HG03108 (cell line): Measurements from ENCODE around the gene SUMO4.
"Not testable (repeated sequence)": the region's sequence is repeated elsewhere in the genome, so short reads cannot be mapped to it uniquely, and the experiment has no call there.

Experiments
- ATAC-seq: cut with Tn5 transposase; IDR thresholded peaks from one replicate; pipeline ENCODE4 v1.9.1; 2021; ENCODE audit warnings: moderate library complexity; ENCODE audit not compliant: unreplicated experiment

The SUMO4 gene

DNA sequence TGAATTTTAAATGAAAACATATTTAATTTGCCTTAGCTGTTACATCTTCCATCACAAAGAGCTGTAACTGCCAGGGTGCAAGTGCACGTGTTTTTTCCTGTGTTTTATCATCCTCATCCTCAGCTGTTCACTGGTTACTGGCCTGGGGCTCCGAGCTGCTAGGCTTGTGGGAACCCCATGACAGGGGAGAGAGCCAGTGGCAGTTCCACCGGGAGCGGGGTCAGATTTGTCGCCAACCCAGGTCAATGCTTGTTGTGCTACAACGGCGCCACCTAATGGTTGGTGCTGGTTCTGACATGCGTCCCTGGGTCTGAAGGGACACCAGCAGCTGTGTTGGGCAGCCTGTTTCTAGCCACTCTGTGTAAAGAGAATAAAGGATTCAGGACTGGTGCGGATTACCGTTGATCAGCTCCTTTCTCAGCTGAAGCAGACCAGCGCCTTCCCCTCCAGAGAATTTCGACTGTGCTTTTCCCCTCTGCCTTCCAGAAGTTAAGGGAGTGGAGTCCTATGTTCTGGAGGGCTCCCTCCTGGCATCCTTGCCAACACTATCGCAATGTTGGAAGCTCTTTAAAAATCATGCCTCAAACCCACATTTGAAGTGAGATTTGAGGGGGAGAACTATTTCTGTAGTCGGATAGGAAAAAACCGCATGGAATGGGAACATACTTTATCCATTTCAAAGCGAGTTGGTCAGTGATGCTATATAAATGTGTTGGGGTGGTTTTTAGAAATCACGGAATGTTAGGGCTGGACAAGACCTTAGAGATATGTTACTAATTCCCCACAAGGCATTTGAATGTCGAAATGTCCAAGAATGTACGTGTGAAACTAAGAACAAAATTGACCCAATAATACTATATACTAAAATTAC is 32.1 kb downstream of the SUMO4 start:
- peak; percentile 82 for ATAC-seq

DNA sequence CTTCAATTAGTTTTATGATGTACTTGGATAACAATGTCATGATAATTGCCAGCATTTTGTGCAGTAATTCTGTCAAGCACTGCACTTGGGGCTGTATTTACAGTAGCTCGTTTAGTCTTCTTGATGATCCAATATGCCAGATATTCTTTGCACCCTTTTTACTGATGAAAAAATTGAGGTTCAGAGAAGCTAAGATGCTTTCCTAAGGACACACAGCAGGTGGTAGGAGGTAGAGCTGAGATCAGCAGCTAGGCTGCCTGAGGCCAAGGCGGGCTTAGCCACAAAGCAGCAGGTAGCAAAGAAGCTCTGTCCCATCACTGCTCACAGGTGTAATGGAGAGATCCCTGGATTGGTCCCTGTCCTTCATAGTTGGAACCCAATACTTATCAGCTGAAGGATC is 33.3 kb downstream of the SUMO4 start:
- no peak for ATAC-seq

DNA sequence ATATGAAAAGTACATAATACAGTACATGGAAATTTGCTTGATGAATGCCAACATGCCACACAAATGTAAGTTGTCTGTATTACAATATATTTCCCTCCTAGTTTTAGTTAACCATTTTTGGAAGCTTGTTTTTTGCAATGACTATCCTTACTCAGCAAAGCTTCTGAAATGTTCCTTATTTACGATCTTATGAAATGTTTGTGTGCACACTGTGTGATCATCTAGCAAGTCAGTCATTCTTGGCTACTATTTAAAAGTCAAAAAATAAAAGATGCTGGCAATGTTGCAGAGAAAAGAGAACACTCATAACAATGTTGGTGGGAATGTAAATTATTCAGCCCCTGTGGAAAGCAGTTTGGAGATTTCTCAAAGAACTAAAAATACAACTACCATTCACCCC is 33.8 kb downstream of the SUMO4 start:
- ATAC-seq = no peak

GRCh38 chr6:149435919-149436586 is 36.0 kb downstream of the SUMO4 start:
- ATAC-seq = no peak

DNA sequence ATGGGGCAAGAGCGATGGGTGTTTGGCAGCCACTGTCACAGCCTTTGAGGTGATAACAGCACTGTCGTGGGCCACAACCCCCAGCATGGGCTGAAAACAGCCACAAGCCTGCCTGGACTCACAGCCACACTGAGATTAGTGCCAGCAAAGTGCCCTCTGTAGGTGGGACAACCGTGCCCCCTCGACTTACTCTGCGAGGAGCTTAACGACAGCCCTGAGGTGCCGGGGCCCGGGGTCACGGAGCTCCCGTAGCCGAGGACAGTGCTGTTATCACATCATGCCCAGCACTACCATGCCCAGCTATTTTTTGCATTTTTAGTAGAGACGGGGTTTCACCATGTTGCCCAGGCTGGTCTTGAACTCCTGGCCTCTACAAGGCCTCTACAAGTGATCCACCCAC is 36.6 kb downstream of the SUMO4 start:
- no peak for ATAC-seq

- ATAC-seq = no peak
These were observed 37.1 kb downstream of the SUMO4 start for GRCh38 chr6:149437212-149437611.

- no peak for ATAC-seq
These were observed 38.8 kb downstream of the SUMO4 start for GRCh38 chr6:149438855-149439254.

DNA sequence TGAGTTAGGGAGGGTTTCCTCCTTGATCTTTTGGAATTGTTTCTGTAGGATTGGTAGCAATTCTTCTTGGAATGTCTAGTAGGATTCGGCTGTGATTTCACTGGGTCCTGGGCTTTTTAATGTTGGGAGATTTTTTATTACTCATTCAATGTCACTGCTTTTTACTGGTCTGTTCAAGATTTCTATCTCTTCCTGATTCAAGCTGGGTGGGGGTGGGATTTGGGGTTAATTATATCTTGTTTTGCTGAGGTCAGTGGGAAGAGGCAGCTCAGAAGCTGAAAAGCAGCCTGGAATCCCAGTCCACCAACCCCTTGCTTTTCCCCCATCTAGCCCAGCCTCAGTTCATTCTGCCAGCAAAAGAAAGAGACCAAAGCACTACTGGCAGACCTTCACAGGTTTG is 39.6 kb downstream of the SUMO4 start:
- no peak for ATAC-seq

DNA sequence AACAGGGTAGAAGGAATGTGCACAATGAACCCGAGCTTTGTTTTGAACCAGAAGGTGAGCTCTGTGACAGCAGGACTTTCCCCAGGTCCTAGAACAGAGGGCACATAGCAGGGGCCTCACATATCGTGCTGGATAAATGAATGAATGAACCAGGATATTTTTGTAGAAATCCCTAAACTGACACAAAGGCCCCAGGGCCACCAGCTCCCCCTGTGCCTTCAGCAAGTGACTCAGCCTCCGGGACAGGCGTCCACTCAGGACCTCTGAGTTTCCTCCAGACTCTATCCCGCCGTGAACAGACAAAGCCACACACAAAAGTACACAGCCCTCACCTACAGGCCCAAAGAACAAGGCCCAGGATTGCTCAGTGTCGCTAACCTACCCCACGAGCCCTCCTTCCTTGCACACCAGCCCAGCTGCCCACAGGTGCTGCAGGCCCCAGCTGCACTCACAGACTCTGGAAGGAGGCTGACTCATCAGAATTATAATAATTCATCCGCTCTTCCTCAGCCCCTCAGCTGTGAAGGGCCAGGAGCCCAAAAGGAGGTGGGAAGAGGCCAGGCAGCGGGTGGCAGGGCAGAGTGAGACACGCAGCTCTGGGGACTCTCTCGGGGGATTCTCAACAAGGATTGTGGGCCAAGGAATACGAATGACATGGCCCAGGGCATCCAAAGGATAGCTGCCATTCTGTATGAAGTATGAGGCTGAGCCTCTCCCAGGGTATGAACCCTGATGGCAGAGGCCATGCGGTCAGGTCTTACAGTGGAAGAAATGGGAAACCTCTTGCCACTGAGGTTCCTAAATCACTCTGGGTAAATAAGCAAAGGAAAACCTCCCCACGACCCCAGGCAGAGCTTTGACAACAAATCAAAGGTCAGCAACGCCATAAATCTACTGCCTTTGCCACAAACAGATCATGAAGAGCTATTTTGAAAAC is 40.9 kb downstream of the SUMO4 start:
- ATAC-seq = no peak

DNA sequence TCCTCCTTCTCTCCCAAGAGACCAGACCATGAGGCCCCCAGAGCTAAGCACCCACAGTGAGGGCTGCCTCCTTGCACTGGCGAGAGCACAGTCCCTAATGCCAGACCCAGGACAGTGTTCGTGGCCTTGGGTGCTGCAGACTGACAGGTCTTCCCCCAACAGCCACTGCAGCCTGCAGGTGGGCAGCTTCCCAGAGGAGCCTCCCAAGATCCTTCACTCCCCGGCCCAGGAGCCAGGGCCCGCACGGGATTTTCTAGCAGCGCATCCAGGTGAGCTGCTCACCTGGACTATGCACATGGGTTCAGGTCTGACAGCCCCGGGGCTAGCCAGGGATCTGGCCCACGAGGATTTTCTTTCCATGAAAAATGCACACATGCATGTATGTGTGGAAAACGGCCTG is 41.7 kb downstream of the SUMO4 start:
- ATAC-seq = no peak

DNA sequence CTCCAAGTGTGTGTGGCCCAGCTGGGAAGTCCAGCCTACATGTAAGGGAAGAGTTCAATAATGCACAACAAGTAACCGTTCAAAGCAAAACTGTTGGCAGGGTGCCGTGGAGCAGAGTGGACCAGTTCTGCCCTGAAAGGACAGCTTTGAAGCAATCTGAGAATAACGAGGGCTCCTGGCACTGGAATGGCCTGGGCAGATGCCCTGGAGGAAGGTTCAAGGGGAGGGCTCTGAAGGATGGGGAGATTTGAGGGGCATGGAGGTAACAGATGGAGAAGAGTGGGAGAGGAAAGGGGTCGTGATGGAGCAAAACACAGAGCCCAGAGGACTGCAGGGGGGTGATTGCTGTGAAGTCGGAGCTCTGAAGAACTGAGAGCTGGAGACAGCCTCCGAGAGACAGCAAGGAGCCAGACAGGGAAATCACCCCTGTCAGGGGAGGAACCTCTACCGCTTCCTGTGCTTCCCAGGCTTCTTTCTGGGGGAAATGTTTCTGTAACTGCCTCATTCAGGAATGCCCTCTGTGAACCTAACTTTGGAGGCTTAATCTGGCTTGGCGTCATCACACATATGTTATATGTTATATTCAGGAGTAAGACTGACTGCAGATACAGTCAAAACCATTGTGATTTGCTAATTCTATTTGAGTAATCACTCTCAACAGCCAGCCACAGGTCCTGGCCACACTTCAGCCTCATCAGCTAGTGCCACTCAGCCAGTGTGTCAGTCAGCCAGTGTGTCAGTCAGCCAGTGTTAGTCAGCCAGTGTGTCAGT is 43.5 kb downstream of the SUMO4 start:
- no peak for ATAC-seq

GRCh38 chr6:149444360-149445094 is 44.5 kb downstream of the SUMO4 start:
- not testable (repeated sequence) for ATAC-seq

- peak; percentile 40 for ATAC-seq
These were observed 45.0 kb downstream of the SUMO4 start for GRCh38 chr6:149445095-149445466.

GRCh38 chr6:149445573-149445972 is 45.5 kb downstream of the SUMO4 start:
- ATAC-seq = no peak

- no peak for ATAC-seq
These were observed 46.8 kb downstream of the SUMO4 start for GRCh38 chr6:149446791-149447376.

GRCh38 chr6:149448821-149449453 is 48.9 kb downstream of the SUMO4 start:
- ATAC-seq = no peak

DNA sequence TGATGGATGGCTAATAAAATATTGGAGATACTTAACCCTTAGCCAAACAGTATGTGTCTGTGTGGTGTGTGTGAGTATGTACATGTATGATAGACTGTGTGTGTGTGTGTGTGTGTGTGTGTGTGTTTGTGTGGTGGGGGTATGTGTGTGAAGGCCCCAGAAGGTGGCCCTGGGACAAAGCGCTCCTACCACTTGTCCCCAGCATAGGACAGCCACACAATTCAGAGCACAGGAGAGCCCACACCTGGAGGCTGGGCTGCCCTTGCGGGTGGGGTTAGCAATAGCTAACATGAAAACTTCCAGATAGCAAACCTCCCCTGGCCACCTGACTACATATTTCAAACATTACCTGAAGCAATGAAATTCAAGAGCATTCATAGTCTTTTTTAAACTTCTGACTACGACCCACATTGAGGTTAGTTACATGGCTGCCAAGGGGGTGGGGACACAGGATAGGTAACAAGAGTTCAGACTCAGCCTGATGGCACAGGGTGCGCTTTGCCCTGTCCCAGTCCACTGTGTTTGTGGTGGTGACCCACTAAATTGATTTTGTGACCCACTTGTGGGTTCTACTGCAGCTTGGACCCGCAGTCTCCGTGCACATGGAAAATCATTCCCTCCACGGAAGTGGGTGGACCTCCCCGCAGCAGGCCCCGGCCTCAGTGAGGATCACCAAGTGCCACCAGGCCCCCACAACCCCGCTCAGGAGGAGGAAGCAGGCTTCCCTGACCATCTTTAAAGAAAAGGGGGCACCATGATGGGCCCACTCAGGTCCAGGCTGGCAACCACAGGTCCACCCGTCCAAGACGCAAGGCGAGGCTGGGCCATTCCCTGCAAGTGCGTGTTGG is 50.0 kb downstream of the SUMO4 start:
- no peak for ATAC-seq
